Measurements from ENCODE around the gene SLC25A34.

DNA sequence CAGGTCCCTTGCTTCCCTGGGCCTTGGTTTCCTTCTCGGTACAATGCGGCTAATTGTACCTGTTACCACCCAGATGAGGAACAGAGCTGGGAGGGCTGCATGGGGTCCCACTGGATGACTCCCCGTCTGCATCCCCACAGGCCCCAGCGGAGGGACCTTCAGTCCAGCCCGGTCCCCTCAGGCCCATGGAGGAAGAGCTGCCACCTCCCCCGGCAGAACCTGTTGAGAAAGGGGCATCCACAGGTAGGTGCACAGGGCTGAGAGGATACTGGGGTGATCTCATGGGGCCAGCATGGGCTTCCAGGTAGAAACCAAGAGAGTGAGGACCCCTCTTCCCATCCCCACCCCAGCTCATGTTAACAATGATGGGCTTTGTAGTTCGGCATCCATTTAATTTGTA lies 32.3 kb downstream of the SLC25A34 start:
- TF ChIP-seq CTCF (IDR thresholded peaks at IDR 0.05) (no peak), POLR2AphosphoS5 (IDR thresholded peaks at IDR 0.05) (no peak), POLR2A (IDR thresholded peaks at IDR 0.05; ENCODE audit: low read depth) (no peak)

Measured in esophagus muscularis mucosa (tissue), 3 donors.